Caco-2 (cell line): ENCODE data around the gene PDE6C. TPM values are rescaled to one million over a fixed set of nuclear protein-coding genes. Genes with fewer than 3 reads are reported as not detected.

Experiments used
- BruUV-seq: library from RNA; stranded (reverse); fragments of 400-500 nt; replicated peaks from 2 replicates; lab custom pipeline; 2021; lab: Mats Ljungman, UMichigan
- CTCF ChIA-PET: fragments of 300-600 bp; sonication (Branson Sonifier 250); formaldehyde crosslinking; loops from one replicate; lab custom pipeline; 2022; ENCODE audit warnings: antibody characterized with exemption; lab: Charles Lee
- POLR2A ChIA-PET: fragments of 300-600 bp; sonication (Branson Sonifier 250); formaldehyde crosslinking; loops from one replicate; lab custom pipeline; 2022; ENCODE audit warnings: antibody characterized with exemption; lab: Charles Lee
- DNase-seq, 2 experiments: peaks; one replicate each; pipeline versions ENCODE4 v3.0.0 to v3.0.0-alpha.2; 2020 to 2022
- H3K27me3 ChIP-seq: replicated peaks from 2 replicates; pipeline ENCODE4 v1.6.0; 2011; ENCODE audit warnings: low read length; ENCODE audit not compliant: control insufficient read depth, insufficient read depth
- H3K36me3 ChIP-seq: 2 replicates; pipeline ENCODE4 v1.5.1; 2011; ENCODE audit warnings: low read length; ENCODE audit not compliant: control insufficient read depth, insufficient read depth
- H3K4me1 ChIP-seq: fragments of 250-450 bp; sonication (Bioruptor Pico); 2 replicates; pipeline ENCODE4 v1.5.1; 2020; ENCODE audit warnings: mild to moderate bottlenecking
- H3K4me3 ChIP-seq: 2 replicates; pipeline ENCODE4 v1.5.1; 2011; ENCODE audit warnings: low read depth, mild to moderate bottlenecking, control low read depth, low read length
- H3K9me3 ChIP-seq: fragments of 250-450 bp; sonication (Bioruptor Pico); 2 replicates; pipeline ENCODE4 v1.5.1; 2020; ENCODE audit warnings: mild to moderate bottlenecking, moderate library complexity
- H3K27ac Mint-ChIP-seq: one replicate; pipeline ENCODE4 v1.8.0; 2022; ENCODE audit warnings: mixed read lengths; ENCODE audit not compliant: unreplicated experiment
- H3K27me3 Mint-ChIP-seq: one replicate; pipeline ENCODE4 v1.8.0; 2022; ENCODE audit warnings: mixed read lengths; ENCODE audit not compliant: insufficient read depth, unreplicated experiment
- H3K36me3 Mint-ChIP-seq: one replicate; pipeline ENCODE4 v1.8.0; 2022; ENCODE audit warnings: mild to moderate bottlenecking, mixed read lengths; ENCODE audit not compliant: insufficient read depth, unreplicated experiment
- H3K4me1 Mint-ChIP-seq: one replicate; pipeline ENCODE4 v1.8.0; 2022; ENCODE audit warnings: low read depth, mixed read lengths; ENCODE audit not compliant: unreplicated experiment
- H3K4me3 Mint-ChIP-seq: one replicate; pipeline ENCODE4 v1.8.0; 2022; ENCODE audit warnings: mild to moderate bottlenecking, moderate library complexity, mixed read lengths; ENCODE audit not compliant: unreplicated experiment
- H3K9me3 Mint-ChIP-seq: one replicate; pipeline ENCODE4 v1.8.0; 2022; ENCODE audit warnings: mixed read lengths; ENCODE audit not compliant: unreplicated experiment
- CTCF ChIP-seq, 2 experiments: fragments of 200-600 bp in 1 of 2; IDR thresholded peaks; 1 replicate in 1 of 2; 2 replicates in 1 of 2; pipeline versions ENCODE4 v1.5.1 to v1.8.0; 2011 to 2022; ENCODE audit warnings: antibody characterized with exemption in 1 of 2, control low read depth in 1 of 2, inconsistent platforms in 1 of 2, low read depth in 1 of 2, low read length in 1 of 2, mild to moderate bottlenecking in 1 of 2, moderate library complexity in 1 of 2; ENCODE audit not compliant: insufficient read depth in 1 of 2, severe bottlenecking in 1 of 2, unreplicated experiment in 1 of 2
- intact Hi-C: fragments of 100-400 bp; cut with micrococcal nuclease; formaldehyde crosslinking; loops from one replicate; pipeline ENCODE4 v1.10.0; 2022; ENCODE audit not compliant: unreplicated experiment
- total RNA-seq: library from RNA; stranded (reverse); gene quantifications from 2 replicates; pipeline ENCODE4 v1.2.3, GENCODE V29; 2022

PDE6C gene
- total RNA-seq, 1 experiment from 2014 or later, result not detected

GRCh38 chr10:93593254-93593653, 19.1 kb upstream of the PDE6C start:
- intact Hi-C loops, result loop anchor here (10.0 kb wide), 1 partner anchor 82 kb away; no protein-coding TSS in a partner anchor
- no peaks in the 10 kb centered on the region; the same call in none of the 2 replicates for H3K36me3 ChIP-seq
- POLR2A ChIA-PET, result no interaction called here
- no peak for DNase-seq
- no peaks in the 10 kb centered on the region for H3K9me3 ChIP-seq
- no peak overlapping the region for H3K27ac Mint-ChIP-seq
- H3K4me1 Mint-ChIP-seq, result peaks cover 15% of the 10 kb centered on the region
- H3K36me3 Mint-ChIP-seq, result peaks cover 15% of the 10 kb centered on the region
- H3K4me1 ChIP-seq, result peaks cover 21% of the 10 kb centered on the region
- TF ChIP-seq CTCF (IDR thresholded peaks at IDR 0.05; ENCODE audit: insufficient read depth in 1 of 2, low read depth in 1 of 2, low read length in 1 of 2, severe bottlenecking in 1 of 2, unreplicated experiment in 1 of 2), result no peak
- no peaks in the 10 kb centered on the region for H3K9me3 Mint-ChIP-seq
- H3K4me3 ChIP-seq, result no peak overlapping the region
- no peaks in the 10 kb centered on the region for H3K27me3 ChIP-seq
- CTCF ChIA-PET, result no interaction called here
- H3K4me3 Mint-ChIP-seq, result no peak overlapping the region
- no peaks in the 10 kb centered on the region for H3K27me3 Mint-ChIP-seq
- no TSS peak for BruUV-seq

GRCh38 chr10:93593749-93594148, 18.6 kb upstream of the PDE6C start:
- Histone ChIP-seq H3K36me3 (no peaks in the 10 kb centered on the region; the same call in none of the 2 replicates), H3K4me1 (peaks cover 21% of the 10 kb centered on the region), H3K4me3 (no peak overlapping the region), H3K9me3 (no peaks in the 10 kb centered on the region), H3K27me3 (no peaks in the 10 kb centered on the region)
- ChIA-PET POLR2A (no interaction called here), CTCF (no interaction called here)
- no peak for DNase-seq
- Mint-ChIP-seq H3K4me3 (no peak overlapping the region), H3K4me1 (peaks cover 15% of the 10 kb centered on the region), H3K36me3 (peaks cover 15% of the 10 kb centered on the region), H3K27me3 (no peaks in the 10 kb centered on the region), H3K9me3 (no peaks in the 10 kb centered on the region), H3K27ac (no peak overlapping the region)
- intact Hi-C loops, result loop anchor here (10.0 kb wide), 1 partner anchor 81 kb away; no protein-coding TSS in a partner anchor
- TF ChIP-seq CTCF (IDR thresholded peaks at IDR 0.05; ENCODE audit: insufficient read depth in 1 of 2, low read depth in 1 of 2, low read length in 1 of 2, severe bottlenecking in 1 of 2, unreplicated experiment in 1 of 2), result no peak
- no TSS peak for BruUV-seq

GRCh38 chr10:93594518-93594917, 17.8 kb upstream of the PDE6C start:
- intact Hi-C loops, result loop anchor here (10.0 kb wide), 1 partner anchor 80 kb away; no protein-coding TSS in a partner anchor
- ChIA-PET POLR2A (no interaction called here), CTCF (no interaction called here)
- H3K4me1 ChIP-seq, result peaks cover 21% of the 10 kb centered on the region
- peaks cover 15% of the 10 kb centered on the region for H3K36me3 Mint-ChIP-seq
- H3K4me3 Mint-ChIP-seq, result no peak overlapping the region
- H3K27me3 Mint-ChIP-seq, result no peaks in the 10 kb centered on the region
- no peak overlapping the region for H3K4me3 ChIP-seq
- no peak for TF ChIP-seq CTCF (IDR thresholded peaks at IDR 0.05; ENCODE audit: insufficient read depth in 1 of 2, low read depth in 1 of 2, low read length in 1 of 2, severe bottlenecking in 1 of 2, unreplicated experiment in 1 of 2)
- DNase-seq, result no peak
- no TSS peak for BruUV-seq
- H3K27me3 ChIP-seq, result no peaks in the 10 kb centered on the region
- H3K27ac Mint-ChIP-seq, result no peak overlapping the region
- peaks cover 15% of the 10 kb centered on the region for H3K4me1 Mint-ChIP-seq
- no peaks in the 10 kb centered on the region for H3K9me3 Mint-ChIP-seq
- H3K9me3 ChIP-seq, result no peaks in the 10 kb centered on the region
- H3K36me3 ChIP-seq, result no peaks in the 10 kb centered on the region; the same call in none of the 2 replicates
